HEK293T (cell line): ENCODE data around the gene FAM193A.

Experiments used
- LEF1 ChIP-seq: fragments of 450-650 bp; IDR thresholded peaks from 2 replicates; pipeline ENCODE4 v1.6.1; 2017; ENCODE audit warnings: mild to moderate bottlenecking, borderline replicate concordance
- SUZ12 ChIP-seq: fragments of 450-650 bp; IDR thresholded peaks from 2 replicates; pipeline ENCODE4 v1.6.1; 2016; ENCODE audit warnings: mild to moderate bottlenecking

DNA sequence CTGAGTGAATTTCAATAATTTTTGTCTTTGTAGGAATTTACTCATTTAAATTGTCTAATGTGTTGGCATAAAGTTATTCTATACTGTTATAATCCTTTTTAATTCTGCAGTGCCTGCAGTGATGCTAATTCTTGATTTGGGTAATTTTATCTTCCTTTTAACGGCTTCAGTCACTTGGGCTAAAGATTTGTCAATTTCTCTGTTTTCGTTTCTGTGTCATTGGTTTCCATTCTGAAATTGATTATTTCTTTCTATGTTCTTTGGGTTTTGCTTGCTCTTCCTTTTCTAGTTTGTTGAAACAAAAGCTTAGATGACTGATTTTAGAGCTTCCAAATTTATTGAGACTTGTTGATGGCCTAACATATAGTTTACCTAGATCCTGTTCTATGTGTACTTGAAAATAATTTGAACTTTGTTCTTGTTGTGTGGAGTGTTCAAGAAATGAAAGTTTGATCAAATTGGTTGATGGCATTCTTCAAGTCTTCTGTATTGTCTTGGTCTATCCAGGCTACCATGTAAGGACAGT, 130.3 kb downstream of the FAM193A start:
- TF ChIP-seq LEF1 = no peak
- no peak for TF ChIP-seq SUZ12
